HEK293 (cell line): ENCODE results near the gene TTLL12.

ENCODE experiments used
- CTCF ChIA-PET: fragments of 350-600 bp; formaldehyde crosslinking; extraction: SDS; loops from one replicate; lab custom pipeline; 2021; ENCODE audit warnings: antibody characterized with exemption; lab: Yijun Ruan, JAX
- POLR2A ChIA-PET: fragments of 300-600 bp; formaldehyde crosslinking; extraction: SDS; loops from one replicate; lab custom pipeline; 2020; ENCODE audit warnings: antibody characterized with exemption, inconsistent platforms; lab: Yijun Ruan, JAX
- H3K27ac ChIP-seq: fragments of 200-500 bp; sonication (Bioruptor generic); 2 replicates; pipeline ENCODE4 v1.5.1; 2014; ENCODE audit warnings: low read depth, low read length, control low read depth, inconsistent platforms; ENCODE audit errors: extremely low read depth
- H3K36me3 ChIP-seq, 2 experiments: fragments of 200-500 bp in 1 of 2; sonication (Bioruptor generic) in 1 of 2; 1 replicate in 1 of 2; 2 replicates in 1 of 2; pipeline ENCODE4 v1.5.1; 2014 to 2017; ENCODE audit warnings: inconsistent platforms in 2 of 2, low read length in 2 of 2; ENCODE audit not compliant: control insufficient read depth in 2 of 2, insufficient read depth in 1 of 2
- H3K4me1 ChIP-seq: fragments of 200-500 bp; sonication (Bioruptor generic); 2 replicates; pipeline ENCODE4 v1.5.1; 2014; ENCODE audit warnings: mild to moderate bottlenecking, low read length, inconsistent platforms; ENCODE audit not compliant: control insufficient read depth, insufficient read depth
- H3K4me3 ChIP-seq: 2 replicates; pipeline ENCODE4 v1.5.1; 2011; ENCODE audit warnings: low read depth, mild to moderate bottlenecking, control low read depth, low read length, moderate library complexity
- H3K9me3 ChIP-seq: fragments of 200-500 bp; sonication (Bioruptor generic); 2 replicates; pipeline ENCODE4 v1.5.1; 2014; ENCODE audit warnings: low read depth, low read length, inconsistent platforms; ENCODE audit not compliant: control insufficient read depth, insufficient read depth
- ATF2 ChIP-seq: fragments of 450-650 bp; formaldehyde crosslinking; IDR thresholded peaks from 2 replicates; pipeline ENCODE4 v1.5.1; 2016; ENCODE audit warnings: missing biosample characterization, missing genetic modification characterization, low read depth
- BCL11B ChIP-seq: fragments of 450-650 bp; formaldehyde crosslinking; IDR thresholded peaks from 2 replicates; pipeline ENCODE4 v1.5.1; 2016; ENCODE audit warnings: low read depth, missing biosample characterization, missing genetic modification characterization
- ELK4 ChIP-seq: IDR thresholded peaks from 2 replicates; pipeline ENCODE4 v1.6.1; 2011; ENCODE audit warnings: mild to moderate bottlenecking, low read depth, low read length, borderline replicate concordance
- FEZF1 ChIP-seq: fragments of 450-650 bp; formaldehyde crosslinking; IDR thresholded peaks from 2 replicates; pipeline ENCODE4 v1.5.1; 2016; ENCODE audit warnings: missing biosample characterization, missing genetic modification characterization
- KLF1 ChIP-seq: fragments of 450-650 bp; formaldehyde crosslinking; IDR thresholded peaks from 2 replicates; pipeline ENCODE4 v1.5.1; 2016; ENCODE audit warnings: missing biosample characterization, missing genetic modification characterization
- OVOL3 ChIP-seq: fragments of 450-650 bp; formaldehyde crosslinking; IDR thresholded peaks from 2 replicates; pipeline ENCODE4 v1.5.1; 2016; ENCODE audit warnings: missing biosample characterization, missing genetic modification characterization
- ZBTB1 ChIP-seq: fragments of 450-650 bp; formaldehyde crosslinking; IDR thresholded peaks from 2 replicates; pipeline ENCODE4 v1.5.1; 2016; ENCODE audit warnings: missing biosample characterization, missing genetic modification characterization
- ZBTB48 ChIP-seq: fragments of 450-650 bp; formaldehyde crosslinking; IDR thresholded peaks from 2 replicates; pipeline ENCODE4 v1.5.1; 2016; ENCODE audit warnings: missing biosample characterization, missing genetic modification characterization
- ZBTB6 ChIP-seq: fragments of 450-650 bp; formaldehyde crosslinking; IDR thresholded peaks from 2 replicates; pipeline ENCODE4 v1.5.1; 2017; ENCODE audit warnings: missing biosample characterization, missing genetic modification characterization
- ZNF138 ChIP-seq: fragments of 450-650 bp; formaldehyde crosslinking; IDR thresholded peaks from 2 replicates; pipeline ENCODE4 v1.5.1; 2016; ENCODE audit warnings: missing biosample characterization, missing genetic modification characterization, borderline replicate concordance
- ZNF18 ChIP-seq: fragments of 450-650 bp; formaldehyde crosslinking; IDR thresholded peaks from 2 replicates; pipeline ENCODE4 v1.5.1; 2016; ENCODE audit warnings: missing biosample characterization, missing genetic modification characterization
- ZNF211 ChIP-seq: fragments of 450-650 bp; formaldehyde crosslinking; IDR thresholded peaks from 2 replicates; pipeline ENCODE4 v1.5.1; 2016; ENCODE audit warnings: low read depth, missing biosample characterization, missing genetic modification characterization
- ZNF266 ChIP-seq: fragments of 450-650 bp; formaldehyde crosslinking; IDR thresholded peaks from 2 replicates; pipeline ENCODE4 v1.5.1; 2016; ENCODE audit warnings: missing biosample characterization, missing genetic modification characterization, low read depth
- ZNF350 ChIP-seq: fragments of 450-650 bp; formaldehyde crosslinking; IDR thresholded peaks from 2 replicates; pipeline ENCODE4 v1.5.0; 2017; ENCODE audit warnings: missing biosample characterization, mild to moderate bottlenecking, missing genetic modification characterization
- ZNF354C ChIP-seq: fragments of 450-650 bp; formaldehyde crosslinking; IDR thresholded peaks from 2 replicates; pipeline ENCODE4 v1.5.1; 2016; ENCODE audit warnings: missing biosample characterization, missing genetic modification characterization, low read depth, borderline replicate concordance
- ZNF366 ChIP-seq: fragments of 450-650 bp; formaldehyde crosslinking; conservative IDR thresholded peaks from 2 replicates; pipeline ENCODE4 v1.5.1; 2016; ENCODE audit warnings: missing biosample characterization, missing genetic modification characterization
- ZNF514 ChIP-seq: fragments of 450-650 bp; formaldehyde crosslinking; IDR thresholded peaks from 2 replicates; pipeline ENCODE4 v1.5.1; 2016; ENCODE audit warnings: missing biosample characterization, missing genetic modification characterization
- ZNF521 ChIP-seq: fragments of 450-650 bp; formaldehyde crosslinking; IDR thresholded peaks from 2 replicates; pipeline ENCODE4 v1.5.1; 2017; ENCODE audit warnings: missing biosample characterization, mild to moderate bottlenecking, missing genetic modification characterization
- ZNF529 ChIP-seq: fragments of 450-650 bp; formaldehyde crosslinking; IDR thresholded peaks from 2 replicates; pipeline ENCODE4 v1.5.1; 2017; ENCODE audit warnings: missing genetic modification characterization, missing biosample characterization; ENCODE audit not compliant: insufficient replicate concordance
- ZNF561 ChIP-seq: fragments of 450-650 bp; IDR thresholded peaks from 2 replicates; pipeline ENCODE4 v1.5.1; 2018; ENCODE audit warnings: missing biosample characterization, missing genetic modification characterization, borderline replicate concordance
- ZNF677 ChIP-seq: fragments of 450-650 bp; IDR thresholded peaks from 2 replicates; pipeline ENCODE4 v1.5.0; 2018; ENCODE audit warnings: missing biosample characterization, mild to moderate bottlenecking, missing genetic modification characterization, moderate library complexity
- ZNF692 ChIP-seq: fragments of 450-650 bp; formaldehyde crosslinking; IDR thresholded peaks from 2 replicates; pipeline ENCODE4 v1.5.1; 2016; ENCODE audit warnings: missing biosample characterization, missing genetic modification characterization
- ZNF707 ChIP-seq: fragments of 450-650 bp; formaldehyde crosslinking; IDR thresholded peaks from 2 replicates; pipeline ENCODE4 v1.5.1; 2016; ENCODE audit warnings: missing biosample characterization, missing genetic modification characterization
- ZNF76 ChIP-seq: fragments of 450-650 bp; formaldehyde crosslinking; IDR thresholded peaks from 2 replicates; pipeline ENCODE4; 2016; ENCODE audit warnings: low read depth, missing biosample characterization, missing genetic modification characterization, borderline replicate concordance
- ZNF837 ChIP-seq: fragments of 450-650 bp; formaldehyde crosslinking; IDR thresholded peaks from 2 replicates; pipeline ENCODE4 v1.5.1; 2016; ENCODE audit warnings: missing biosample characterization, missing genetic modification characterization
- TF ChIP-seq, protein P1 (sequence below): fragments of 450-650 bp; formaldehyde crosslinking; IDR thresholded peaks from 2 replicates; pipeline ENCODE4 v1.5.1; 2016; ENCODE audit warnings: missing biosample characterization, missing genetic modification characterization

The TTLL12 gene

GRCh38 chr22:43199541-43199940 is 12.6 kb upstream of the TTLL12 start:
- no peaks in the 10 kb centered on the region for H3K36me3 ChIP-seq
- H3K27ac ChIP-seq: no peak overlapping the region
- H3K4me1 ChIP-seq: no peaks in the 10 kb centered on the region
- TF ChIP-seq ZNF692 (tag by site-specific recombination): 0 out of 2 replicates have a peak, but pooled peaks have one; percentile 26
- no peak for TF ChIP-seq BCL11B (tag by site-specific recombination)
- ChIA-PET POLR2A (interaction anchor here (3.9 kb wide), 1 partner anchor 12 kb away, joined by 20 read pairs; no protein-coding TSS in a partner anchor), CTCF (no interaction called here)
- H3K9me3 ChIP-seq: no peaks in the 10 kb centered on the region
- no peak overlapping the region for H3K4me3 ChIP-seq

- POLR2A ChIA-PET: no interaction called here
- Histone ChIP-seq H3K27ac (no peak overlapping the region), H3K9me3 (no peaks in the 10 kb centered on the region), H3K36me3 (no peaks in the 10 kb centered on the region), H3K4me3 (no peak overlapping the region), H3K4me1 (no peaks in the 10 kb centered on the region)
- CTCF ChIA-PET: no interaction called here
- TF ChIP-seq ZNF837 (no peak), ZNF677 (tag by site-specific recombination) (no peak), ZNF266 (tag by site-specific recombination) (no peak), ZNF561 (tag by site-specific recombination) (no peak), ZNF18 (tag by site-specific recombination) (no peak), ZNF350 (tag by site-specific recombination) (no peak), ZNF354C (tag by site-specific recombination) (no peak), OVOL3 (tag by site-specific recombination) (no peak), ZNF521 (tag by site-specific recombination) (no peak), ZBTB1 (tag by site-specific recombination) (no peak), ELK4 (no peak), ZNF514 (no peak), ZNF211 (tag by site-specific recombination) (no peak), KLF1 (tag by site-specific recombination) (no peak)
- TF ChIP-seq, all 188 proteins: peak for 0
Measured at GRCh38 chr22:43198936-43199335, 12.0 kb upstream of the TTLL12 start.

GRCh38 chr22:43198126-43198525 is 11.2 kb upstream of the TTLL12 start:
- no peaks in the 10 kb centered on the region for H3K4me1 ChIP-seq
- H3K36me3 ChIP-seq: no peaks in the 10 kb centered on the region
- H3K27ac ChIP-seq: no peak overlapping the region
- H3K9me3 ChIP-seq: no peaks in the 10 kb centered on the region
- POLR2A ChIA-PET: interaction anchor here (0.8 kb wide), 1 partner anchor 11 kb away, joined by 3 read pairs; no protein-coding TSS in a partner anchor
- CTCF ChIA-PET: interaction anchor here (1.1 kb wide), 1 partner anchor 10 kb away, joined by 4 read pairs; no protein-coding TSS in a partner anchor
- H3K4me3 ChIP-seq: no peak overlapping the region
- TF ChIP-seq ZNF138 (tag by site-specific recombination) (no peak), FEZF1 (tag by site-specific recombination) (no peak), ZNF707 (tag by site-specific recombination) (no peak), ZNF366 (tag by site-specific recombination) (no peak), ATF2 (tag by site-specific recombination) (no peak), ZNF529 (no peak), ZBTB6 (tag by site-specific recombination) (no peak), ZNF76 (tag by site-specific recombination) (no peak), ZBTB48 (tag by site-specific recombination) (no peak)
- TF ChIP-seq, protein P1, sequence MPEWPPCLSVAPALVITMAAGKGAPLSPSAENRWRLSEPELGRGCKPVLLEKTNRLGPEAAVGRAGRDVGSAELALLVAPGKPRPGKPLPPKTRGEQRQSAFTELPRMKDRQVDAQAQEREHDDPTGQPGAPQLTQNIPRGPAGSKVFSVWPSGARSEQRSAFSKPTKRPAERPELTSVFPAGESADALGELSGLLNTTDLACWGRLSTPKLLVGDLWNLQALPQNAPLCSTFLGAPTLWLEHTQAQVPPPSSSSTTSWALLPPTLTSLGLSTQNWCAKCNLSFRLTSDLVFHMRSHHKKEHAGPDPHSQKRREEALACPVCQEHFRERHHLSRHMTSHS (tag by site-specific recombination): no peak
